HCT116 (cell line): ENCODE results near the gene TRMT2A. TPM values are rescaled to one million over a fixed set of nuclear protein-coding genes. Genes with fewer than 3 reads are reported as not detected.

ENCODE experiments used
- ATAC-seq: fragments of 200-7000 bp; cut with Tn5 transposase; 2 replicates; pipeline ENCODE4 v1.9.1; 2020; ENCODE audit warnings: mild to moderate bottlenecking, moderate library complexity
- BruUV-seq: library from RNA; stranded (reverse); fragments of 400-500 nt; replicated peaks from 2 replicates; lab custom pipeline; 2021; lab: Mats Ljungman, UMichigan
- CTCF ChIA-PET: fragments of 300-600 bp; sonication (Branson Sonifier 250); formaldehyde crosslinking; loops from one replicate; lab custom pipeline; 2021; ENCODE audit warnings: antibody characterized with exemption; lab: Charles Lee
- POLR2A ChIA-PET: fragments of 300-600, 350-600 bp; sonication (Branson Sonifier 250); formaldehyde crosslinking; loops from one replicate; lab custom pipeline; 2021; ENCODE audit warnings: antibody characterized with exemption; lab: Charles Lee
- RAD21 ChIA-PET, 2 experiments: fragments of 300-600 bp; sonication (Branson Sonifier 250); formaldehyde crosslinking; loops; one replicate each; lab custom pipeline; 2023; ENCODE audit warnings: low total read pairs in 2 of 2; ENCODE audit not compliant: uncharacterized antibody in 2 of 2, unreplicated experiment in 2 of 2, low non-redundant PET in 1 of 2; lab: Charles Lee
- DNase-seq: peaks from one replicate; pipeline ENCODE4 v3.0.0-alpha.2; 2010; ENCODE audit warnings: low read depth, low spot score
- H2AFZ ChIP-seq: fragments of 200-600 bp; shearing (Covaris generic), sonication (generic); 2 replicates; pipeline ENCODE4 v1.6.1; 2017; ENCODE audit warnings: low read depth, mixed run types, mixed read lengths, antibody characterized with exemption, low read length; ENCODE audit not compliant: poor library complexity, severe bottlenecking
- H3K27ac ChIP-seq: 2 replicates; pipeline ENCODE4 v1.5.1; 2012; ENCODE audit warnings: low read depth, low read length
- H3K27me3 ChIP-seq: fragments of 200-600 bp; sonication (generic); 2 replicates; pipeline ENCODE4 v1.6.1; 2016; ENCODE audit warnings: mixed run types, low read length, mixed read lengths; ENCODE audit not compliant: insufficient read depth
- H3K36me3 ChIP-seq, 2 experiments: fragments of 200-500 bp in 1 of 2; fragments of 200-600 bp in 1 of 2; sonication (Bioruptor generic) in 1 of 2; sonication (generic) in 1 of 2; 2 replicates each; pipeline versions ENCODE4 v1.5.1 to v1.6.1; 2014 to 2016; ENCODE audit warnings: low read length in 2 of 2, inconsistent platforms in 1 of 2, mixed read lengths in 1 of 2, mixed run types in 1 of 2; ENCODE audit not compliant: insufficient read depth in 2 of 2, control insufficient read depth in 1 of 2
- H3K4me1 ChIP-seq, 2 experiments: fragments of 200-600 bp in 1 of 2; sonication (generic) in 1 of 2; 2 replicates each; pipeline versions ENCODE4 v1.5.1 to v1.6.1; 2012 to 2017; ENCODE audit warnings: low read length in 2 of 2, inconsistent platforms in 1 of 2, mild to moderate bottlenecking in 1 of 2, mixed read lengths in 1 of 2, mixed run types in 1 of 2, moderate library complexity in 1 of 2; ENCODE audit not compliant: insufficient read depth in 2 of 2, control insufficient read depth in 1 of 2
- H3K4me2 ChIP-seq: fragments of 200-600 bp; sonication (generic); 2 replicates; pipeline ENCODE4 v1.6.1; 2017; ENCODE audit warnings: mixed run types, low read length, mixed read lengths
- H3K4me3 ChIP-seq, 2 experiments: fragments of 200-600 bp in 1 of 2; sonication (generic) in 1 of 2; replicated peaks in 1 of 2; 2 replicates each; pipeline ENCODE4 v1.5.1; 2011 to 2016; ENCODE audit warnings: low read length in 2 of 2, control low read depth in 1 of 2, low read depth in 1 of 2, mild to moderate bottlenecking in 1 of 2, mixed read lengths in 1 of 2, mixed run types in 1 of 2
- H3K79me2 ChIP-seq: fragments of 200-600 bp; sonication (generic); 2 replicates; pipeline ENCODE4 v1.6.1; 2017; ENCODE audit warnings: mild to moderate bottlenecking, mixed run types, low read length, moderate library complexity, mixed read lengths; ENCODE audit not compliant: insufficient read depth
- H3K9ac ChIP-seq: fragments of 200-600 bp; sonication (generic); 2 replicates; pipeline ENCODE4 v1.6.1; 2016; ENCODE audit warnings: low read length, mixed read lengths
- H3K9me2 ChIP-seq: fragments of 200-600 bp; sonication (generic), shearing (Covaris generic); 2 replicates; pipeline ENCODE4 v1.6.1; 2017; ENCODE audit warnings: mixed run types, mild to moderate bottlenecking, moderate library complexity; ENCODE audit not compliant: insufficient read depth
- H3K9me3 ChIP-seq, 2 experiments: fragments of 200-500 bp in 1 of 2; fragments of 200-600 bp in 1 of 2; sonication (Bioruptor generic) in 1 of 2; sonication (generic) in 1 of 2; 2 replicates each; pipeline ENCODE4 v1.6.1; 2014 to 2017; ENCODE audit warnings: low read length in 2 of 2, mixed read lengths in 2 of 2, inconsistent platforms in 1 of 2, low read depth in 1 of 2, mild to moderate bottlenecking in 1 of 2, mixed run types in 1 of 2, moderate library complexity in 1 of 2; ENCODE audit not compliant: control insufficient read depth in 1 of 2, insufficient read depth in 1 of 2
- H4K20me1 ChIP-seq: fragments of 200-600 bp; sonication (generic), shearing (Covaris generic); 2 replicates; pipeline ENCODE4 v1.6.1; 2017; ENCODE audit warnings: mixed run types, mild to moderate bottlenecking, moderate library complexity; ENCODE audit not compliant: insufficient read depth
- ATF3 ChIP-seq: IDR thresholded peaks from 2 replicates; pipeline ENCODE4 v1.6.1; 2012
- CBX3 ChIP-seq: IDR thresholded peaks from 2 replicates; pipeline ENCODE4 v1.6.1; 2012; ENCODE audit warnings: low read depth
- CTCF ChIP-seq, 3 experiments: fragments of 200-600 bp in 1 of 3; sonication (generic) in 1 of 3; IDR thresholded peaks in 2 of 3; conservative IDR thresholded peaks in 1 of 3; 2 replicates each; pipeline ENCODE4 v1.5.1; 2012 to 2017; ENCODE audit warnings: low read depth in 2 of 3, low read length in 2 of 3, antibody characterized with exemption in 1 of 3, borderline replicate concordance in 1 of 3, control low read depth in 1 of 3, mild to moderate bottlenecking in 1 of 3, mixed read lengths in 1 of 3, mixed run types in 1 of 3, moderate library complexity in 1 of 3; ENCODE audit not compliant: insufficient read depth in 1 of 3
- EGR1 ChIP-seq: IDR thresholded peaks from 2 replicates; pipeline ENCODE4 v1.6.1; 2012; ENCODE audit warnings: low read depth
- ELF1 ChIP-seq: IDR thresholded peaks from 2 replicates; pipeline ENCODE4 v1.6.1; 2012; ENCODE audit warnings: low read depth, borderline replicate concordance
- EZH2 ChIP-seq: fragments of 200-600 bp; sonication (generic); IDR thresholded peaks from 2 replicates; pipeline ENCODE4 v1.6.1; 2017; ENCODE audit warnings: antibody characterized with exemption, mixed run types
- EZH2phosphoT487 ChIP-seq: fragments of 200-600 bp; IDR thresholded peaks from 2 replicates; pipeline ENCODE4 v1.6.1; 2018; ENCODE audit warnings: antibody characterized with exemption, borderline replicate concordance
- FOSL1 ChIP-seq: IDR thresholded peaks from 2 replicates; pipeline ENCODE4 v1.6.1; 2012; ENCODE audit warnings: low read depth
- JUND ChIP-seq: IDR thresholded peaks from 2 replicates; pipeline ENCODE4 v1.6.1; 2012
- POLR2A ChIP-seq: IDR thresholded peaks from 2 replicates; pipeline ENCODE4 v1.7.0; 2011; ENCODE audit warnings: borderline replicate concordance; ENCODE audit not compliant: insufficient read depth, insufficient read length; ENCODE audit errors: extremely low read depth
- POLR2AphosphoS5 ChIP-seq: IDR thresholded peaks from 2 replicates; pipeline ENCODE4 v1.6.1; 2011; ENCODE audit warnings: mild to moderate bottlenecking, low read depth, low read length, moderate library complexity
- SIN3A ChIP-seq: IDR thresholded peaks from 2 replicates; pipeline ENCODE4 v1.6.1; 2012; ENCODE audit warnings: low read depth
- SRF ChIP-seq: IDR thresholded peaks from 2 replicates; pipeline ENCODE4 v1.6.1; 2012; ENCODE audit warnings: low read depth
- TCF7L2 ChIP-seq: IDR thresholded peaks from 2 replicates; pipeline ENCODE4 v1.7.0; 2011; ENCODE audit warnings: borderline replicate concordance, inconsistent platforms; ENCODE audit not compliant: insufficient read depth, insufficient read length; ENCODE audit errors: extremely low read depth
- YY1 ChIP-seq: IDR thresholded peaks from 2 replicates; pipeline ENCODE4 v1.6.1; 2011; ENCODE audit warnings: low read length, low read depth, moderate library complexity, mild to moderate bottlenecking; ENCODE audit not compliant: insufficient replicate concordance; ENCODE audit errors: extremely low read depth
- ZBTB33 ChIP-seq: IDR thresholded peaks from 2 replicates; pipeline ENCODE4 v1.6.1; 2011; ENCODE audit warnings: mild to moderate bottlenecking, low read length, moderate library complexity; ENCODE audit not compliant: insufficient replicate concordance; ENCODE audit errors: extremely low read depth
- ZFX ChIP-seq: fragments of 450-650 bp; IDR thresholded peaks from 2 replicates; pipeline ENCODE4 v1.6.1; 2017
- intact Hi-C: fragments of 100-400 bp; cut with micrococcal nuclease; formaldehyde crosslinking; loops from 2 replicates; pipeline ENCODE4 v1.10.0; 2022
- total RNA-seq: library from RNA; stranded (reverse); gene quantifications from one replicate; pipeline ENCODE4 v1.2.1, GENCODE V29; 2021; ENCODE audit not compliant: unreplicated experiment

Gene TRMT2A
- total RNA-seq, 1 experiment from 2014 or later = 67.3 TPM

- no peaks in the 10 kb centered on the region for H3K9me2 ChIP-seq
- no TSS peak for BruUV-seq
- no peaks in the 10 kb centered on the region for H4K20me1 ChIP-seq
- DNase-seq (no peak), ATAC-seq (no peak)
- RAD21 ChIA-PET = no interaction called here
- H2AFZ ChIP-seq = no peak overlapping the region
- no peaks in the 10 kb centered on the region for H3K9me3 ChIP-seq
- H3K9ac ChIP-seq = no peak overlapping the region
- POLR2A ChIA-PET = no interaction called here
- intact Hi-C loops = no loop called here
- no peak overlapping the region for H3K27ac ChIP-seq
- H3K79me2 ChIP-seq = peaks cover 63% of the 10 kb centered on the region
- H3K27me3 ChIP-seq = no peaks in the 10 kb centered on the region
- H3K36me3 ChIP-seq = peaks cover 38 to 70% of the 10 kb centered on the region in 2 experiments
- no peak overlapping the region for H3K4me2 ChIP-seq
- CTCF ChIA-PET = no interaction called here
- no peak overlapping the region for H3K4me3 ChIP-seq
- H3K4me1 ChIP-seq = peaks cover 3 to 14% of the 10 kb centered on the region in 2 experiments; a peak in 3 of 4 replicates
- TF ChIP-seq FOSL1 (no peak), ELF1 (no peak), POLR2A (no peak), ZFX (no peak), EZH2phosphoT487 (no peak), SRF (no peak), JUND (no peak), POLR2AphosphoS5 (no peak), ATF3 (no peak), CTCF (IDR thresholded peaks at IDR 0.05 in 2 of 3, conservative IDR thresholded peaks at IDR 0.05 in 1 of 3; ENCODE audit: borderline replicate concordance in 1 of 3, insufficient read depth in 1 of 3, low read depth in 2 of 3, low read length in 2 of 3) (no peak), EGR1 (no peak), EZH2 (no peak), TCF7L2 (no peak), CBX3 (no peak), SIN3A (no peak), ZBTB33 (no peak), YY1 (no peak)
These were observed 6.5 kb upstream of the TRMT2A start for GRCh38 chr22:20123366-20124082.
